MM.1S (cell line): ENCODE data around the gene DMRTC1.
"Not testable (repeated sequence)": the region's sequence is repeated elsewhere in the genome, so short reads cannot be mapped to it uniquely, and the experiment has no call there.

ENCODE experiments used
- DNase-seq: peaks from one replicate; pipeline ENCODE4 v3.0.0-alpha.2; 2015
- H2AFZ ChIP-seq: fragments of 300-600 bp; sonication (generic); 2 replicates; pipeline ENCODE4 v1.6.0; 2016; ENCODE audit warnings: antibody characterized with exemption, low read length
- H3F3A ChIP-seq: fragments of 300-600 bp; sonication (generic); 2 replicates; pipeline ENCODE4 v1.6.1; 2016; ENCODE audit warnings: mild to moderate bottlenecking, antibody characterized with exemption, low read length, moderate library complexity, mixed read lengths; ENCODE audit not compliant: insufficient read depth
- H3K27ac ChIP-seq: fragments of 300-600 bp; sonication (generic); 2 replicates; pipeline ENCODE4 v1.5.1; 2016; ENCODE audit warnings: mild to moderate bottlenecking, low read length
- H3K27me3 ChIP-seq: fragments of 300-600 bp; sonication (generic); replicated peaks from 2 replicates; pipeline ENCODE4 v1.6.0; 2016; ENCODE audit warnings: low read length; ENCODE audit not compliant: insufficient read depth
- H3K36me3 ChIP-seq: fragments of 300-600 bp; sonication (generic); replicated peaks from 2 replicates; pipeline ENCODE4 v1.6.1; 2016; ENCODE audit warnings: mild to moderate bottlenecking, low read length, mixed read lengths; ENCODE audit not compliant: insufficient read depth
- H3K4me1 ChIP-seq: fragments of 300-600 bp; sonication (generic); 2 replicates; pipeline ENCODE4 v1.6.1; 2016; ENCODE audit warnings: low read length, mixed read lengths
- H3K4me2 ChIP-seq: fragments of 300-600 bp; sonication (generic); 2 replicates; pipeline ENCODE4 v1.6.0; 2016; ENCODE audit warnings: low read depth, low read length
- H3K4me3 ChIP-seq: fragments of 300-600 bp; sonication (generic); 2 replicates; pipeline ENCODE4 v1.5.1; 2016; ENCODE audit warnings: low read length, mixed read lengths
- H3K79me2 ChIP-seq: fragments of 300-600 bp; sonication (generic); 2 replicates; pipeline ENCODE4 v1.6.1; 2016; ENCODE audit warnings: mixed run types, low read length, mixed read lengths
- H3K9ac ChIP-seq: fragments of 300-600 bp; sonication (generic); 2 replicates; pipeline ENCODE4 v1.6.1; 2016; ENCODE audit warnings: low read length, mixed read lengths
- H3K9me2 ChIP-seq: fragments of 300-600 bp; sonication (generic); replicated peaks from 2 replicates; pipeline ENCODE4 v1.6.1; 2016; ENCODE audit warnings: mild to moderate bottlenecking, low read length, mixed read lengths; ENCODE audit not compliant: insufficient read depth
- H3K9me3 ChIP-seq: fragments of 300-600 bp; sonication (generic); replicated peaks from 2 replicates; pipeline ENCODE4 v1.6.1; 2016; ENCODE audit warnings: mild to moderate bottlenecking, low read length, mixed read lengths; ENCODE audit not compliant: insufficient read depth
- H4K20me1 ChIP-seq: fragments of 300-600 bp; sonication (generic); 2 replicates; pipeline ENCODE4 v1.6.1; 2016; ENCODE audit warnings: mild to moderate bottlenecking, low read length, moderate library complexity, mixed read lengths; ENCODE audit not compliant: insufficient read depth

Gene DMRTC1

GRCh38 chrX:72830701-72831100 lies 112.9 kb downstream of the DMRTC1 start:
- H3K9ac ChIP-seq, H3K9me3 ChIP-seq, H3K4me1 ChIP-seq, H3K36me3 ChIP-seq, DNase-seq, H3K4me2 ChIP-seq, H3K4me3 ChIP-seq, H3K27ac ChIP-seq, H3K9me2 ChIP-seq, H3K27me3 ChIP-seq, H3F3A ChIP-seq, H3K79me2 ChIP-seq, H4K20me1 ChIP-seq, H2AFZ ChIP-seq: not testable (repeated sequence)
